HCT116 (cell line): Measurements from ENCODE around the gene KRT85.

Experiments
- CBX3 ChIP-seq: IDR thresholded peaks from 2 replicates; pipeline ENCODE4 v1.6.1; 2012; ENCODE audit warnings: low read depth
- CTCF ChIP-seq, 3 experiments: fragments of 200-600 bp in 1 of 3; sonication (generic) in 1 of 3; IDR thresholded peaks in 2 of 3; conservative IDR thresholded peaks in 1 of 3; 2 replicates each; pipeline ENCODE4 v1.5.1; 2012 to 2017; ENCODE audit warnings: low read depth in 2 of 3, low read length in 2 of 3, antibody characterized with exemption in 1 of 3, borderline replicate concordance in 1 of 3, control low read depth in 1 of 3, mild to moderate bottlenecking in 1 of 3, mixed read lengths in 1 of 3, mixed run types in 1 of 3, moderate library complexity in 1 of 3; ENCODE audit not compliant: insufficient read depth in 1 of 3
- EZH2 ChIP-seq: fragments of 200-600 bp; sonication (generic); IDR thresholded peaks from 2 replicates; pipeline ENCODE4 v1.6.1; 2017; ENCODE audit warnings: antibody characterized with exemption, mixed run types
- POLR2A ChIP-seq: IDR thresholded peaks from 2 replicates; pipeline ENCODE4 v1.7.0; 2011; ENCODE audit warnings: borderline replicate concordance; ENCODE audit not compliant: insufficient read depth, insufficient read length; ENCODE audit errors: extremely low read depth

GRCh38 chr12:52381206-52381605, 13.9 kb upstream of the KRT85 start:
- no peak for TF ChIP-seq CTCF (IDR thresholded peaks at IDR 0.05 in 2 of 3, conservative IDR thresholded peaks at IDR 0.05 in 1 of 3; ENCODE audit: borderline replicate concordance in 1 of 3, insufficient read depth in 1 of 3, low read depth in 2 of 3, low read length in 2 of 3)
- TF ChIP-seq POLR2A: no peak
- no peak for TF ChIP-seq EZH2
- no peak for TF ChIP-seq CBX3
